ENCODE data around the gene ITGA2B. TPM values are rescaled to one million over a fixed set of nuclear protein-coding genes. Genes with fewer than 3 reads are reported as not detected.
"Not testable (repeated sequence)": the region's sequence is repeated elsewhere in the genome, so short reads cannot be mapped to it uniquely, and the experiment has no call there.

ITGA2B gene
- polyA plus RNA-seq, 12 donors, result 1.2 to 3.0 (median 2.5) TPM; not detected in 2

DNA sequence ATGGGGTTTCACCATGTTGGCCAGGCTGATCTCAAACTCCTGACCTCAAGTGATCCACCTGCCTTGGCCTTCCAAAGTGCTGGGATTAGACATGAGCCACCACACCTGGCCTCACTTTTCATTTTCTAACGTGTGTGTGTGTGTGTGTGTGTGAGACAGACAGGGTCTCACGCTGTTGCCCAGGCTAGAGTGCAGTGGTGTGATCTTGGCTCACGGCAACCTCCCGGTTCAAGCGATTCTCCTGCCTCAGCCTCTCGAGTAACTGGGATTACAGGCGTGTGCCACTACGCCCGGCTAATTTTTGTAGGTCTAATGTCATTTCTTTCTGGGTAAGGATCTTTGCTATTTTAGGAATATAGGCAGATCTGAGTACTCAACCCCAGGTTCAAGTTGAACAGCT is 4.7 kb upstream of the ITGA2B start:
- not testable (repeated sequence) for DNase-seq

DNA sequence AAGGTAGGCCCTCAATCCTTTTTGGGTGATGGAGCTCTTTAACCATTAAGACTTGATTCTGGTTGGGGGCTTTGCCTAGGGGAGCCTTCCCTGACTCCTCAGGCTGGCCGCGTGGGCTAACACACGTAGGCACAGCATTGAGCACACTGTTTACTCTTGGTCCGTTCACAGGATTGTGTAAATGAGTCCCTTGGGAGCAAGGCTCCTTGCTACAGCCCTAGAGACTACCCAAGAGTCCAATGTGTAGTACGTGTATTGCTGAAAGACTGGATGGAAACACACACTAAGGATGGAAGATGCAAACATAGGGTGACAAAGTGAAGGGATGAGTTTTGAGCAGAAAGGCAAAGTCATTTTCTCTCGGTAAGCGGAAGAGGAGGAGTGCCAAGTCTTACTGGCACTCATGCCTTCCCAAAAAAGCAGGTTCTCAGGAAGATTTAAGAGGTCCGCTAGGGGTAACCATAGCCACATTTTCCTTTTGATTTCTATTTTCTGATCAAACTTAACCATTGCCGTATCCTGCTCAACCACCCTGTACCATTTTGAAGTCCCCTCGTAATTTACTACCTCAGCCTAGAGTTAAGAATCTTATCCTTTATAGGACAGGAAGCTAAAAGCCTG is 911 bp upstream of the ITGA2B start:
- no peak for DNase-seq

DNA sequence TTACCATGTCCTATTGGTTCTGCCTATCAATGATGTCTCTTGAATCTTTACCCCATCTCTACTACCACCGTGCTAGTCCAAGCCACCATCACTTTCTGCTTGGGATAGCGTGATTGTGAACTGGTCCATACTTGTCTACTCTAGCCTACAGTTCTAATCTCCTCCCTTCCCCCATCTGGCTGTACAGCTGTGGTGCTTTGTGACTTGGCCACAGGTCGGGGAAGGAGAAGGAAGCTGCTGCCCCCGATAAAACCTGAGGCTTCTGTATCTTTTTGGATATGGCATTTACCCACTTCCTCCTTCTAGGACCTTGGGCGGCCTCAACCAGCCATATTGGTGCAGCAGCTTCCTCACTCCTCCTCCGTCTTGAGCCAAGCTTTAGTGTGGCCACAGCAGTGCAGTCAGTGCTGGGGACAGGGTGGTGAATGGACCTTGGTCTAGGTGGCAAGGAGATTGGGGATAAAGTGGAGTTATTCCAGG is 314 bp upstream of the ITGA2B start:
- DNase-seq, result no peak

DNA sequence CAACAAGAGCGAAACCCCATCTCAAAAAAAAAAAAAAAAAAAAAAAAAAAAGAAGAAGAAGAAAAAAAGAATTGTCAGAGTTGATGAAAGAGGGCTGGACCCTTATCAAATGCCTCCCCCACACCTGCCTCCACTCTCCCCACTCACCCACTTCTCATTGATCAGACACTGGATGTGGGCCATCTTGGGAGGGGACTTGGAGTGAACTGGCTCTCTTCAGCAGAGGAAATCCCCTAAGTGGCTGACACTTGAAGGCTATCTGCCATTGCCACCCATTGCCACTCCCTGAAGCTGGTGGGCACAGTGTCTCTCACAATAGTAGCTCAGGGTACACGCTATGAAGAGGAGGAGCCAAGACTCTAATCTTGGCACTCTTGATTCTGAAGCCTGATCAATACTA is 1.6 kb downstream of the ITGA2B start:
- DNase-seq, result no peak

DNA sequence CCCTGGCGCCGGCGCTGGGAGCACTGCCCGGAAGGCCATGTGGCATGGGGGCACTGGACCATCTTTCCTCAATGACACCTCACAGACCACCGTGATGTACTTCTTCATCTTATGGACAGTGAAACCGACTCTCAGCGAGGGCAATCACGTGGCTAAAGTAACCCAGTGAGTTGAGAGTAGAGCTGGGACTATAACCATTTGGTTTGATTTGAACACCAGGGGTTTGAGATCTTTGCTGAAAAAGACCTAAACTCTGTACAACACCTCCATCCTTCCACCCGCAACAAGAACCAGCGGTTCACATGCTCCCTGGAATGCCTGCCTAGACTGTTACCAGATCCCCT is 3.3 kb downstream of the ITGA2B start:
- DNase-seq, result no peak

DNA sequence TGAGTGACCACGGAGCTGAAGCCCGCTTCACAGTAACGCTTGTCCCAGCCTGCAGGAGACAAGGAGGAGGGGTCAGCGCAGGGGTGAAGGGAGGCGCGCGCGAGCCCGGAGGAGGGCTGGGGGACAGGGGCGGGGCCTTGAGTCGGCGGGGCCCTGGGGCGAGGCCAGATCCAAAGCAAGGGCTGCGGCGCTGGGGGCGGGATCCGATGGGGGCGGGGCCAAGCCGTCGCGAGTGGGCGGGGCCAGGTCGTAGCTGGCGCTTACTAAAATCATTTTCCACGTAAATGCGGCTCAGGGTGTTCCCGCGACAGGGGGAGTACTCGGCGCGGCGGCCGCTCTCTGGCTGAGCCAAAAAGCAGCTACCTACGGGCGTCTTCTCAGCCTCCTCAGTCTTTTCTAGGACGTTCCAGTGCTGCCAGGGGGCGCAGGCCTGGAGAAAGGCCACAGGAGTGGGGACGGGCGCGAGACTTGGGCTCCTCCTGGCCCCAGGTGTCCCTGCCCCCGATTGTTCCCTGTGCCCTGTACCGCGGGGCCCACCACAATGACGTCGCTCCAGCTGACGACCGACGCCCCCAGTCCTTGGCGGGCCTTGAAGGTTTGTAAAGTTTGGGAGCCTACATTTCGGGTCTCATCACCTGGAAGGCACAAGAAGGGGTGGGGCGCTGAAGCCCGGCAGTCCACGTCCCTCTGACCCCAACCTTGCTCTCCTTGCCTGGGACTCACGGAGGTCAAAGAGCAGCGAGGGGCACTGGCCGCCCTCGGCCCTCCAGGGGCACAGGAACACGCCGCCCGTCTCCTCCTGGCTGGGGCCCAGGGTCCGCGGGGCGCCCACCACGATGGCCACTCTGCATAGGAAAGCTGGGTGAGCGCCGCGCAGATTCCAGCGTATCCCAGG is 3.9 kb downstream of the ITGA2B start:
- peak; percentile 75 for DNase-seq

DNA sequence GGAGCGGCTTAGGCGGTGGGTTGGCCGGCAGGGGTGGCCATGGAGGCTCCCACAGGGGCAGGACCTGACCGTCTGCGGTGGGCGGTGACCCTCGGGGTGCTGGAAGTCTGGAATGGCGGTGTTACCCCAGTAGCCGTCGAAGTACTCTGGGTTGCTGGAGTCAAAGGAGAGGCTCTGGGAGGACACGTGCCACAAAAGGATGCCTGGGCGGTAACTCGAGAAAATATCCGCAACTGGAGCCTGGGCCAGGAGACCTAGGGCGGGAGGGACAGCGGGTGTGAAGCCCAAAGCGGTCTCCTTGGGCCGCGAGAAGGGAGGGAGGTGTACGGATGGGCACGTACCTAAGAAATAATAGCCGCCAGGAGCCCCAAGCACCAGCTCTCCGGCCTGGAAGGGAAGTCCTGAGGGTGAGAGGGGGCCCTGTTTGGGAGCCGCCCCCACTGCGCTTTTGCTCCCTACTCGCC is 4.6 kb downstream of the ITGA2B start:
- DNase-seq, result no peak

DNA sequence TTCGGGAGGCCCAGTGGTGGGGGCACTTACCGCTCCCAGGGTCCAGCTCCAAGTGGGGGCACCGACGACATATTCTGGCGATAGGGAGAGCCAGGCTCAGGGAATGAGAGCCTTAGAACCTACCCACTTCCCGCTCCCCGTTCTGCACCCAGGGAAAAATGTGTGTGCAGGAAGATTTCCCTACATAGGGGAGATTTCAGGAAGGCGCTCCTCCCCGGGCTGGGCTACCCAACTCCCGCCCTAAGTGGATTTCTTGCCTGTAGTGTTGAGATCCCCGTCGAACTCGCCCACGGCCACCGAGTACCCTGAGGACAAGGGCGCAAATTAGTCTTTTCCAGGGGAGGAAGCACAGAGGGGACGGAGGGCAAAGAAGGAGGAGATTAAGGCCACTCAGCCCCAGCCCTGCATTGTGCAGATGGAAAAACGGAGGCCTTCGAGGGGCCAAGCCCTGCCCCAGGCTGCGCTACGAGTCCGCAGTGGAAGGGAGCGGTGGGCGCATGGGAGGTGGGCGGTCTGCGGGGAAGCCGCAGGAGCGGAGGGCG is 5.1 kb downstream of the ITGA2B start:
- DNase-seq, result no peak

DNA sequence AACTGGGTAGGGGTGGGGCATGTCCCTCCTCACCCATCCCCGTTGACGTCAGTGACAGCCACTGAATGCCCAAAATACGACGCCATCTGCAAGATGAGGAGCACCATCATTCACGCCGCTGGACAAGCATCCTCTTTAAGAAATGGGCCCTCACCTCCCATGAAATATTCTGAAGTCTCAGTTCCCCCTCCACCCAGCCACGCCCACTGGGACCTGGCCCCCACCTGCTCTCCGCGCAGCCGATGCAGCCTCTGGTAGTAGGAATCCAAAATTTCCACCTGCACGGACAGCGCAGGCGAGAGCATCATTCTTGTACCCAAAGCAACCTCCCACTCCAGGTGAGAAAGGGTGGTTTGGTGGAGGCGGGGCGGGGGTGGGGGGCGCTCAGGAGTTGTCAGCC is 5.6 kb downstream of the ITGA2B start:
- DNase-seq, result no peak

DNA sequence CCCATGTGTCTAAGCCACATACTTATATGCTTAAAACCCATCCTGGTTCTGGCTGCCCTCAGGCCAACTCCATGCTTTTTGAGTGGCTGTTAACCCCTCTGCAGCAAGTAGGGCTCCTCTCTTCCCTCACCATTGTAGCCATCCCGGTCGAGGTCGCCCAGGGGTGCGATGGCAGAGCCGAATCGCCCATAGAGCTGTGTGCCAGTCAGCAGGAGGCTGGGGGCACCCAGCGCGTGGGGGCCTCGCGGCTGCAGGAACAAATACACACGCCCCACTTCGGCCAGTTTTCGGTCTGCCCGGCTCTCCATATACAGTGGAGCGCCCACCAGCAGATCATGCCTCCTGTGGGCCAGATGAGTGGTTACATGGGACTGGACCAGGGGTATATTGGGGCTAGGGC is 6.1 kb downstream of the ITGA2B start:
- no peak for DNase-seq

DNA sequence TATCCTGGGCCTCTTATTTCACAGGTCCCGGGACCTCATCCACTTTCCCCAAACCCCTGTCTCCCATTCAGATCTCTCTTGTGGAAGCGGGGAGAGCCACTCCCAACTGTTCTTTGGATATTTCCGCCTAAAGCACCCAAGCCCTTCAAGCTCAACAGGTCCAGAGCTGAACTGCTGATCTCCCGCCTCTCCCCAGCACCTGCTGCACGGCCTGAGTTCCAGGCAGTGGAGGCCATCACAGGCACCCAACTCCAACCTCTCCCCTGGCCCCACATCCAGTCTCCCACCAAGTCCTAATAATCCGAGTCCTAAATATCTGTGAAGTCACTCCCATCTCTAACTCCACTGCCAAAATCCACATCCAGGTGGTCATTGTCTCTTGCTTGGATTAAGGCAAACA is 6.5 kb downstream of the ITGA2B start:
- no peak for DNase-seq

DNA sequence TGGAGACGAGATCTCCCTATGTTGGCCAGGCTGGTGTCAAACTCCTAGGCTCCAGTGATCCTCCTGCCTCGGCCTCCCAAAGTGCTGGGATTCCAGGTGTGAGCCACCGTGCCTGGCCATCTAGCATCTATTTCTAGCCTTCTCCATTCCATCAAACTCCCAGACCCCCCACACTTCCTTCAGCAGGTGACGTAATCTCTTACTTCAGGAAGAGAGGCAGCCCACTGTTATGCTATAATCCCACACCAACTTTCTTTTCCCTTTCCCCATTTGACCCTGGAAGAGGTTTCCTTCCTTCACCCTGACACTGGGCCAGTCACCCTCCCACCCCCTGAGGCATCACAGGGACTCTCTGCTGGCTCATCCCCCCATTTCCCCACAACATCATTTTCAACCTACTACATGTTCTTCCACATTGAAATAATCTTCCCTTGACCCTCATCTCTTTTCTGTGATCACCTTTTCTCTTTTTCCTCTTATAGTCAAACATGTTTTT is 7.6 kb downstream of the ITGA2B start:
- DNase-seq, result no peak

DNA sequence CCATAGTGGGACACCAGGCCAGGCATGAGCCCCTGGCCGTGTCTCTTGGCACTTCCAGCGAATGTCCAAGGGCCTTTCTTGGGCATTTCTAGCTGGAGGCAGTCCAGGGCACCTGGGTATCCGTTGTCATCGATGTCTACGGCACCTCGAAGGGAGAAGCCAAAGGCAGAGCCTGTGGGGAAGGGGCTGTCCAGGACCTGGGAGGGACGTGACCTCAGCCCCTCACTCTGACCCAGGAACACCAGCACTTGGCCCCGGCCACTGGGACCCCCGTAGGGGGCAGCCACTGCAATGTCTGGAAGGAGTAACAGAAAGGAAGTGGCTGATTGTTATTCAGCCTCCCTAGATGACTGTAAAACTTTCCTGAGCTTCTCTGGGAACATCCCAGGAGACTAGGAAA is 8.7 kb downstream of the ITGA2B start:
- no peak for DNase-seq

DNA sequence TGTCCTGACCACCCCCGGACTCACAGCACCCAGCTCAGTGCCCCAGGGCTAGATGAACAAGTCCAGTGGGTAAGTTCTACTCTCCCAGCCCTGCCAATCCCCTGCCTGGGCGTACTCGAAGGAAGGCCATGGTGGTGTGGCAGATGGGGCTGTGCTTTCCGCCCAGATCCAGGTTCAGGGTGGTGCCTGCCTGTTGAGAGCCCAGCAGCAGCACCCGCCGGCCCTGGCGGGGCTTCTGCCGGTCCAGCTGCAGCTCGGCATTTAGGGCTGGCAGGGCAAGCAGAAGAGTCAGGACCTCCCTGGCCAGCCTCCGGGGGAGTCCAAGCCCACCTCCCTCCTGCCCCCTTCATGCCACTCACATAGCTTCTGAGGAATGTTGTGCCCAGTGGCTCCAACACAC is 9.6 kb downstream of the ITGA2B start:
- no peak for DNase-seq

DNA sequence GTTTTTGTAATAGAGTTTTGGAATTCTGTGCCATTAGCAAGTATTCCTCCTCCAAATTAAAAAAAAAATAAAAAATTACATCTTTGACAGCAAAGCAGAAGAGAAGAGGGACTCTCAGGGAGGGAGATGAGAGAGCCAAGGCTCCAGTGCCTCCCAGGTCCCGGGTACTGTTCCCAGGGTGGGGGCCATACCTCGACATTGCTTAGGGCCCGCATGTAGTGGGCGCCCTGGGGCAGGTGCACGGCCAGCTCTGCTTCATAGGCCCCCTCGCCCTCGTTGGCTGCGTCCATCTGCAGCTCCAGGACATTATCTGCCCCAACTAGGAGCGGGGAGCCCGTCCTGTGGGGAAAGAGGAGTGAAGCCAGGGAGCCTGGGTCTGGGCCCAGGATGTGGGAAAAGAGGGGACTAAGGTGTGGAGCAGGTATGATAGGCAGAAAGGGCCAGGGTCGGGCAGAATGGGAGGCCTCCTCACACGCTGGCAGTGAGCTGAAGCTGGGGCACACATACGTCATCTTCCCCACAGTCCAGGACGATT is 11.2 kb downstream of the ITGA2B start:
- DNase-seq, result no peak

DNA sequence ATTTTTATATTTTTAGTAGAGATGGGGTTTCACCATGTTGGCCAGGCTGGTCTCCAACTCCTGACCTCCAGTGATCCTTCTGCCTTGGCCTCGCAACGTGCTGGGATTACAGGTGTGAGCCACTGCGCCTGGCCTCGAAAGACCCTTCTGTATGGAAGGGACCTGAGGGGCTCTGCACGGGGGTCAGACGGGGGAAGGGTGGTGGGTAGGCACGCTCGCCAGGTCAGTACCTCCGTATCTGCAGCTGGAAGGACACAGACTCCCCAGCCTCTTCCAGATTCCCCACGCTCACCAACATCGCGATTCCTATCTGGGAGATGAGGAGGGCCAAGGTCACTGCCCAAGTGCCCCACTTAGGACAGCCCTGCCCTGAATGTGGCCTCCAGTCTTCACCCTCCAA is 12.7 kb downstream of the ITGA2B start:
- no peak for DNase-seq

DNA sequence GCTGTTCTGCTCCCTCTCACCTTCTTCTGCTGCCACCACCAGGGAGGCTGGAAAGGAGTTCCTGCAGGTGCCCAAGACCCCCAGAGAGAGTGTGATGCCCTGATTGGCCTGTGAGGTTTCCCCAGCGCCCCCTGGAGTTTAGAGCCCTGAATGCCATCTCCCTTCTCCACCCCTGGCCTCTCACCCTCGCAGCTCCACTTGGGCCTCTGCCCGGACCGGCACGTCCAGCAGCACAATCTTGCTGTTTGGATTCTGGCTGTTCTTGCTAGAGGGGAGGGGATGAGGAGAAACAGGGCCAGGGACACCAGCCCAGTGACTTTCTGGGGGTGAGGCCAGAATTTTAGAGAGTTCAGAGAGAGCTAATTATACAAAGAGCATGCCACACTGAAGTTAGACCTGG is 13.3 kb downstream of the ITGA2B start:
- no peak for DNase-seq

DNA sequence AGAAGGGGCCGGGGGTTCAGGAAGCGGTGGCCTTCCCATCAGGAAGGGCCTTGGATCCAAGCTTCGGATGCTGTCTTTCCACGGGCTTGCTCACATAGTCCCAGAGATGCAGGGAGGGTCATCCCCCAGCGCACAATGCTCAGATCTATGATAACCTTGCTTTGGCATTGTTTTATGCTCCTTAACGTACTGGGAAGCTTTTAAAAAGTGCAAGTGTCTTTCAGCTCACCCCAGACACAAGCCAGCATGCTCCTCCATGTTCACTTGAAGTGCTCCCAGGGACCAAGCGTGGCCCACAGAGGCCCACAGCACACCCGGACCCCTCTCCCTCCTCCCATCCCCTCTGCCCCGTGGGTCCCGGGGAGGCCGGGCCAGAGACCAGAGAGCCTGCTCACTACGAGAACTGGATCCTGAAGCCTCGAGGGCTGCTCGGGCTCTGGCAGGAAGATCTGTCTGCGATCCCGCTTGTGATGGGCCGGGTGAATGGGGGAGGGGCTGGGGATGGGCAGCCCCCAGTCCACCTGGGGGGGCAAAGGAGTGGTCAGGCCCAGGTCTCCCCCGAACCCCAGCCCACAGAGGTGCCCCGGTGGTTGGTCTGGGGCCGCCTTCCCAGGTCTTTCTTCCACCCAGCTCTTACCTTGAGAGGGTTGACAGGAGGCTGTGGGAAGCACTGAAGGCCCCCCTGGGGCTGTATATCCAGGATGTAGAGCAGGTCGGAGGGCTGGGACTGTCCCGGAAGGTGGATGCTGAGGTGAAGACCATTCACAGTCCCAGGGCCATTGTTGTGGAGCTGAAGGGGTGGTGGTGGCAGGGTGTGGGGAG is 14.0 kb downstream of the ITGA2B start:
- DNase-seq, result no peak

DNA sequence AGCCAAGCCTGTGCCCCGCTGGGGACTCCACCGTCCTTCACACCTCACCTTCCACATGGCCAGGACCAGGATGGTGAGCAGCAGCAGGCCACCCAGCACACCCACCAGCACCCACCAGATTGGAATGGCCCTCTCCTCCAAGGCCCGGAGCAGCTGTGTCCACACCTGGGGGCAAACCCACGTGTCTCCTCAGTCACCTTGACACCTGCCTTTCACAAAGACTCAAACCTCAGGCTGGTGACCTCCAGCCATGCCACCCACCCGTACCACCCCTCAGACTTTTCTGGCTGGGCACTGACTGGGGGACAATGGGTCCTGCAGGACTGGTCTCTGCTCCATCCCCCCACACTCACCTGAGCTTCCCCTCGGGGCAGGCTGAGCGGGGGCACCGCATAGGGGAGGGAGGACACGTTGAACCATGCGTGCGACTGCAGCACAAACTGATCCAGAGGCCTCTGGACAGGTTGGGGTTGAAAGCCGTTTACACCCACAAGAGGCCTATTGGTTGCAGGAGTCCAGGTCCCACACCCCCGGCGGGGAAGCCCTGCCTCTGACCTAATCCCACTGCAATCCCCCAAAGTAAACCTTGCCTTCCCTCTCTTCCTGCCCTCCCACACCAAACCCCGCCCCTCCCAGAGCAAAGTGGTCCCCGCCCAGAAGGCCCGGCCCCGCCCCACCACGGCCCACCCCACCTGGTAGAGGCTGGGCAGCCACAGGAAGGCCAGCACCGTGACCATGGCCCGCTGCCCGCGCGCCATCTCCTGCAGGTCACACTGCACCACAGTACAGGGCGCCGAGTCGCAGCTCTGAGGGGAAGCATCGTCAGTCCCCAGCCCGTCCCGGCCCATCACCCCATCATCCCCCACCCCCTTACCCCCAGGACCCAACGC is 14.9 kb downstream of the ITGA2B start:
- no peak for DNase-seq

DNA sequence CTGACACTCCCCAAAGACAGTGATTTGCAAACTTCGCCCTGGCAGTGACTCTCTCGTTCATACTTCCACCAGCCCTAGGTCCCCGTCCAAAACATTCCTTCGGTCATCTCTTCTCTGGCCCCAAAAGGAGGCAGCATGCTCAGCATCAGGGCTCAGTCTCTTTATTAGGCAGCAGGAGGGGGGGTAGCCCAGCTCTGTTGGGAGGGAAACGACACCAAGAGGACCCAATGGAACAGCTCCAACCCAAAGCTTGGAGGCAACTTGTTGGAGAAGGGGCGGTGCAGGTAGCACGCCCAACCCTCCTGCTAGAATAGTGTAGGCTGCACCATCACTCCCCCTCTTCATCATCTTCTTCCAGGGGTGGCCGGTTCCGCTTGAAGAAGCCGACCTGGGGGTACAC is 17.4 kb downstream of the ITGA2B start:
- DNase-seq, result no peak
